ENCODE measurements around the gene ZMIZ1.

DNA sequence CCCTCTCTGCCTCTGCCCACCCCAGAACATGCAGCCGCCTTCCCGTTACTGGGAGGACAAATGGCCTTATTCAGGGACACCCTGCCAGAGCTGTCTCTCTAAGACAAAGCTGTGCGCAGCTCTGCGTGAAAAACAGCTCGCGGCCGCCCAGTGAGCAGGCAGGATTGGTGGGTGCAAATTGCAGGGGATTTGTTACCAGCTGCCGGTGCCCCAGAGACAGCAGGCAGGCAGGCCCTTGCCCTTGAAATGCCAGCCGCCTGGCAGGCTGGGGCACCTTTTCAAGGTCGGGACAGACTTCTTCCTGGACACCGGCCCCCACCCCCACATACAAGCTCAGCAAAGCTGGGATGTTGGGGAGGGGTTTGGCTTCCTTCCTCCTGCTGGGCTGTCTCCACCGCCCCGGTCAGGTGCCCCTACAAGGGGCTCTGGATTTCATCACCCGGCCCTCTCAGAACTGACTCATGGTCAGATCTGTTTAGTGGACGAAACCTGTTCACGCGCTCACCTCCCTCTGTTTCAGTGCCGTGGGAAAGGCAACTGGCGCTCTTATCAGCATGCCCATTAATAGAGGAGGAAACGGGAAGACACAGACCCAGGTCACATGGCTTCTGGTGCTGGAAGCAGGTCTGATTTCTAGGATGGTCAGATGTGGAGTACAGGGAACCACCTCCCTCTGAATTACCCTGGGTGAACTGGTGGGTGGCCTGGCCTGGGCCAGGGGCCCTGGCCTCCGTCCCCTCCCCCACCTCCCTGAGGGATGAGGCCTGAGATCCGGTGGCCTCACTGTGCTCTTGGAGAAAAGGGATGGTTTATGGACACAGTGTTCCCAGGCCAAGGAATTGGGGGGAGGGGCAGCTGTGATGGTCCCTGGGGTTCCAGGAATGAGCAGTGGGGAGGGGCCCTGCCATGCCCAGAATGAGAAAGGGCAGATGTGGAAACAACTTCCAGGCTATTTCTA, 154.6 kb downstream of the ZMIZ1 start:
- TF ChIP-seq, protein P1, sequence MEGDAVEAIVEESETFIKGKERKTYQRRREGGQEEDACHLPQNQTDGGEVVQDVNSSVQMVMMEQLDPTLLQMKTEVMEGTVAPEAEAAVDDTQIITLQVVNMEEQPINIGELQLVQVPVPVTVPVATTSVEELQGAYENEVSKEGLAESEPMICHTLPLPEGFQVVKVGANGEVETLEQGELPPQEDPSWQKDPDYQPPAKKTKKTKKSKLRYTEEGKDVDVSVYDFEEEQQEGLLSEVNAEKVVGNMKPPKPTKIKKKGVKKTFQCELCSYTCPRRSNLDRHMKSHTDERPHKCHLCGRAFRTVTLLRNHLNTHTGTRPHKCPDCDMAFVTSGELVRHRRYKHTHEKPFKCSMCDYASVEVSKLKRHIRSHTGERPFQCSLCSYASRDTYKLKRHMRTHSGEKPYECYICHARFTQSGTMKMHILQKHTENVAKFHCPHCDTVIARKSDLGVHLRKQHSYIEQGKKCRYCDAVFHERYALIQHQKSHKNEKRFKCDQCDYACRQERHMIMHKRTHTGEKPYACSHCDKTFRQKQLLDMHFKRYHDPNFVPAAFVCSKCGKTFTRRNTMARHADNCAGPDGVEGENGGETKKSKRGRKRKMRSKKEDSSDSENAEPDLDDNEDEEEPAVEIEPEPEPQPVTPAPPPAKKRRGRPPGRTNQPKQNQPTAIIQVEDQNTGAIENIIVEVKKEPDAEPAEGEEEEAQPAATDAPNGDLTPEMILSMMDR (IDR thresholded peaks at IDR 0.05), result no peak
- no peak for TF ChIP-seq ZFX (IDR thresholded peaks at IDR 0.05; ENCODE audit: borderline replicate concordance)
